Psoas muscle (tissue), 8 donors: ENCODE data around the gene C20orf144. TPM values are rescaled to one million over a fixed set of nuclear protein-coding genes. Genes with fewer than 3 reads are reported as not detected.

Experiments used
- ATAC-seq, 4 donors: fragments of 200-7000 bp; cut with Tn5 transposase; one replicate each; pipeline ENCODE4 v1.9.1; 2020; ENCODE audit warnings: moderate library complexity in 3 of 4, mild to moderate bottlenecking in 2 of 4
- DNase-seq, 2 donors: peaks; one replicate each; pipeline ENCODE4 v3.0.0-alpha.2; 2020
- H3K27ac ChIP-seq: fragments of 200-600 bp; one replicate; pipeline ENCODE4 v1.8.0; 2022
- H3K27me3 ChIP-seq, 3 donors: fragments of 200-600 bp in 1 of 3; one replicate each; pipeline versions ENCODE4 v1.6.1 to v1.8.0; 2013 to 2022; ENCODE audit warnings: low read length in 2 of 3, mild to moderate bottlenecking in 2 of 3, moderate library complexity in 1 of 3; ENCODE audit not compliant: insufficient read depth in 3 of 3
- H3K36me3 ChIP-seq, 2 donors: fragments of 200-600 bp in 1 of 2; one replicate each; pipeline versions ENCODE4 v1.6.1 to v1.8.0; 2013 to 2022; ENCODE audit warnings: low read depth in 1 of 2, mild to moderate bottlenecking in 1 of 2, moderate library complexity in 1 of 2; ENCODE audit not compliant: insufficient read depth in 1 of 2
- H3K4me1 ChIP-seq: fragments of 200-600 bp; one replicate; pipeline ENCODE4 v1.8.0; 2022
- H3K4me3 ChIP-seq: fragments of 200-600 bp; one replicate; pipeline ENCODE4 v1.8.0; 2022; ENCODE audit warnings: mild to moderate bottlenecking
- H3K9me3 ChIP-seq: fragments of 200-600 bp; one replicate; pipeline ENCODE4 v1.8.0; 2022
- CTCF ChIP-seq: fragments of 200-600 bp; IDR thresholded peaks from one replicate; pipeline ENCODE4 v1.8.0; 2022; ENCODE audit warnings: antibody characterized with exemption
- WGBS, 3 donors: extraction: QIAGEN DNeasy Blood & Tissue Kit; methylation state at CpG; one replicate each; pipeline versions ENCODE4 v1.1.6 to v1.1.7; 2013; 5-methylcytosine and 5-hydroxymethylcytosine counted together
- intact Hi-C, 2 donors: fragments of 100-400 bp; cut with DNase I; formaldehyde crosslinking; loops; one replicate each; pipeline versions ENCODE4 v1.11.0 to v1.14.2; 2022
- polyA plus RNA-seq, 3 donors: library from polyadenylated mRNA; stranded (reverse); fragments of 200-250 nt; gene quantifications; one replicate each; pipeline ENCODE4 v1.2.3, GENCODE V29; 2013
- total RNA-seq, 4 donors: library from RNA; stranded (reverse); fragmentation: NEBNext Ultra II Directional in 2 of 4; extraction: Animal tissue kit (Norgen Biotek cat#: 25700) in 2 of 4; gene quantifications; one replicate each; pipeline versions ENCODE4 v1.2.1 to v1.2.4, GENCODE V29; 2021 to 2023
- donor health status: healthy with polysubstance abuse.
- donor health status: DM: no; HTN: no; CAD: no; lungs with moderate emphysema.
- donor health status: Bipolar disorder and iron deficiency.
- donor health status: healthy.
- donor health status: DM: yes; HTN: yes; CAD: no.
- donor health status: DM: no; HTN: no; CAD: no.
- donor health status: DM: no; HTN: no; CAD: no.
- donor health status: DM: yes; HTN: yes; CAD: no.

Gene C20orf144
- total and polyA plus RNA-seq, 7 donors, result 0.05 to 0.08 TPM; not detected in 5

- no peak for DNase-seq
- no peaks in the 10 kb centered on the region for H3K4me1 ChIP-seq
- no peak overlapping the region for H3K27ac ChIP-seq
- H3K36me3 ChIP-seq, result peaks cover 0 to 65% of the 10 kb centered on the region in 2 donors
- ATAC-seq, result no peak
- no peaks in the 10 kb centered on the region for H3K27me3 ChIP-seq
- no peak overlapping the region for H3K4me3 ChIP-seq
- 82 to 90% (median 86%) methylated on average over 2 of the region's 2 CpGs for WGBS, 3 donors
- H3K9me3 ChIP-seq, result no peaks in the 10 kb centered on the region
- intact Hi-C loops, result no loop called here
- TF ChIP-seq CTCF, result no peak
These were observed 47.3 kb downstream of the C20orf144 start for GRCh38 chr20:33709398-33709797.

GRCh38 chr20:33709905-33710541 lies 47.9 kb downstream of the C20orf144 start:
- TF ChIP-seq CTCF, result no peak
- DNase-seq, result no peak
- intact Hi-C loops, result no loop called here
- peak in 1 of 4 donors; percentile 13 for ATAC-seq
- Histone ChIP-seq H3K36me3 (peaks cover 0 to 70% of the 10 kb centered on the region in 2 donors), H3K4me1 (no peaks in the 10 kb centered on the region), H3K27me3 (no peaks in the 10 kb centered on the region), H3K9me3 (no peaks in the 10 kb centered on the region), H3K4me3 (no peak overlapping the region), H3K27ac (no peak overlapping the region)
- WGBS, 3 donors, result 85 to 87% (median 87%) methylated on average over 16 of the region's 16 CpGs

GRCh38 chr20:33710681-33711445 lies 48.7 kb downstream of the C20orf144 start:
- Histone ChIP-seq H3K27ac (no peak overlapping the region), H3K9me3 (no peaks in the 10 kb centered on the region), H3K4me3 (no peak overlapping the region), H3K36me3 (peaks cover 0 to 74% of the 10 kb centered on the region in 2 donors), H3K4me1 (no peaks in the 10 kb centered on the region), H3K27me3 (no peaks in the 10 kb centered on the region)
- DNase-seq, result no peak
- intact Hi-C loops, result no loop called here
- ATAC-seq, result no peak
- TF ChIP-seq CTCF, result no peak
- 80 to 84% (median 82%) methylated on average over 14 of the region's 14 CpGs for WGBS, 3 donors

- DNase-seq (no peak), ATAC-seq (no peak)
- WGBS, 3 donors, result 47 to 85% (median 77%) methylated on average over 1 of the region's 1 CpG
- Histone ChIP-seq H3K4me3 (no peak overlapping the region), H3K27me3 (no peaks in the 10 kb centered on the region), H3K9me3 (no peaks in the 10 kb centered on the region), H3K27ac (no peak overlapping the region), H3K36me3 (peaks cover 0 to 69% of the 10 kb centered on the region in 2 donors), H3K4me1 (no peaks in the 10 kb centered on the region)
- TF ChIP-seq CTCF, result no peak
- intact Hi-C loops, result no loop called here
These were observed 49.3 kb downstream of the C20orf144 start for GRCh38 chr20:33711446-33711738.

Other genes with a start within 250 kb of the C20orf144 start
- 100 to 1,000 TPM; 102 to 150 (median 129) TPM for gene SNTA1, start 218.6 kb upstream of the C20orf144 start, total RNA-seq
- 100 to 1,000 TPM in 2 of 3 donors, 10 to 100 TPM in 1; 36.6 to 196 (median 165) TPM for gene SNTA1, start 218.6 kb upstream of the C20orf144 start, polyA plus RNA-seq
- gene CBFA2T2, start 172.2 kb upstream of the C20orf144 start, total RNA-seq, result 1 to 10 TPM; 7.0 to 9.3 (median 7.7) TPM
- 1 to 10 TPM; 3.8 to 6.6 (median 3.9) TPM for gene CBFA2T2, start 172.2 kb upstream of the C20orf144 start, polyA plus RNA-seq
- gene ACTL10, start 4.6 kb downstream of the C20orf144 start, total RNA-seq, result under 1 TPM in 3 of 4 donors, not detected in 1; 0.27 to 0.42 (median 0.37) TPM
- under 1 TPM; 0.04 to 0.74 (median 0.42) TPM for gene ACTL10, start 4.6 kb downstream of the C20orf144 start, polyA plus RNA-seq
- gene NECAB3, start 12.1 kb downstream of the C20orf144 start, total RNA-seq, result 10 to 100 TPM; 57.9 to 98.0 (median 77.3) TPM
- gene NECAB3, start 12.1 kb downstream of the C20orf144 start, polyA plus RNA-seq, result 10 to 100 TPM; 37.8 to 72.0 (median 63.7) TPM
- gene E2F1, start 24.1 kb downstream of the C20orf144 start, total RNA-seq, result 1 to 10 TPM in 2 of 4 donors, under 1 TPM in 2; 0.73 to 1.3 (median 0.94) TPM
- gene E2F1, start 24.1 kb downstream of the C20orf144 start, polyA plus RNA-seq, result 1 to 10 TPM in 1 of 3 donors, under 1 TPM in 2; 0.79 to 6.5 (median 0.84) TPM
- gene PXMP4, start 58.0 kb downstream of the C20orf144 start, total RNA-seq, result 10 to 100 TPM in 1 of 4 donors, 1 to 10 TPM in 3; 4.2 to 10.6 (median 5.1) TPM
- 1 to 10 TPM; 1.9 to 6.0 (median 3.4) TPM for gene PXMP4, start 58.0 kb downstream of the C20orf144 start, polyA plus RNA-seq
- 1 to 10 TPM; 1.3 to 2.4 (median 1.5) TPM for gene ZNF341, start 69.7 kb downstream of the C20orf144 start, total RNA-seq
- 1 to 10 TPM; 1.5 to 3.0 (median 2.5) TPM for gene ZNF341, start 69.7 kb downstream of the C20orf144 start, polyA plus RNA-seq
- gene CHMP4B, start 149.0 kb downstream of the C20orf144 start, total RNA-seq, result 100 to 1,000 TPM in 3 of 4 donors, 10 to 100 TPM in 1; 72.5 to 151 (median 119) TPM
- gene CHMP4B, start 149.0 kb downstream of the C20orf144 start, polyA plus RNA-seq, result 100 to 1,000 TPM; 165 to 267 (median 226) TPM